Fibroblast of villous mesenchyme (primary cell): Measurements from ENCODE around the gene SLC12A2. TPM values are rescaled to one million over a fixed set of nuclear protein-coding genes. Genes with fewer than 3 reads are reported as not detected.

ENCODE experiments used
- DNase-seq: peaks from one replicate; pipeline ENCODE4 v3.0.0-alpha.2; 2010; ENCODE audit warnings: low read depth
- H3K4me3 ChIP-seq: 2 replicates; pipeline ENCODE4 v1.5.1; 2011; ENCODE audit warnings: low read depth, mild to moderate bottlenecking, low read length
- total RNA-seq: library from RNA; depleted of rRNA; stranded (reverse); fragments of >200 nt; gene quantifications from 2 replicates; pipeline ENCODE4 v1.2.3, GENCODE V29; 2012
- TF ChIP-seq, protein P1 (sequence below): IDR thresholded peaks from 2 replicates; pipeline ENCODE4 v1.5.1; 2012; ENCODE audit warnings: low read depth, mild to moderate bottlenecking, low read length; ENCODE audit not compliant: insufficient read depth

The SLC12A2 gene
- total RNA-seq, 1 donor, result 37.1 TPM

DNA sequence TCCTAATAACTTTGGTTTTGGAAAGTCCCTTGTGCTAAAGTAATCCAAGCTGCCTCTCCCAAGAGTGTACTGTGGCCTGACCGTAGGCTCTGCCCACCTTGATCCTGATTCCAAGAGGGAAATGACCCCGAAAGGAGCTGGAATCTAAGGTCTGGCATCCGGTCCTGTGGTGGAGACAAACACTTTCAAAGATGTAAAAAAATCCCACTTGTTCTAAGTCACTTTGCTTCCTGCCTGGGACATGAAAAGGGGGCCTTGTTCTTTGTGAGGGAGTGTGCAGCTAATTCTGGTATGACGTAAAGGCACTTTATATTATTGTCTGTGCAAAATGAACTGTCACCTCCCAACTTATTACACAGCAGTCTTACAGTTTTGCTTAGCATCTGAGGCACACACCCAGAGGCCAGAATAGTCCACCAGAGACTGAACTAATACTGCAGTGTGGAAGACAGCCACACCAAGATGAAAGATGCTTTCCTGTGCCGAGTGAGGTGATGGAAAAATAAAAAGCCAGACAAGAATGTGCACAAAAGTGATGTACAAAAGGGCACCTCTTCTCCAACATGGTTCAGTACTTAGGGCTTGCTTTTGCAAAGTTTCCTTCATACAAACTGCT, 128.7 kb downstream of the SLC12A2 start:
- no peak for DNase-seq
- H3K4me3 ChIP-seq, result no peak overlapping the region
- TF ChIP-seq, protein P1, sequence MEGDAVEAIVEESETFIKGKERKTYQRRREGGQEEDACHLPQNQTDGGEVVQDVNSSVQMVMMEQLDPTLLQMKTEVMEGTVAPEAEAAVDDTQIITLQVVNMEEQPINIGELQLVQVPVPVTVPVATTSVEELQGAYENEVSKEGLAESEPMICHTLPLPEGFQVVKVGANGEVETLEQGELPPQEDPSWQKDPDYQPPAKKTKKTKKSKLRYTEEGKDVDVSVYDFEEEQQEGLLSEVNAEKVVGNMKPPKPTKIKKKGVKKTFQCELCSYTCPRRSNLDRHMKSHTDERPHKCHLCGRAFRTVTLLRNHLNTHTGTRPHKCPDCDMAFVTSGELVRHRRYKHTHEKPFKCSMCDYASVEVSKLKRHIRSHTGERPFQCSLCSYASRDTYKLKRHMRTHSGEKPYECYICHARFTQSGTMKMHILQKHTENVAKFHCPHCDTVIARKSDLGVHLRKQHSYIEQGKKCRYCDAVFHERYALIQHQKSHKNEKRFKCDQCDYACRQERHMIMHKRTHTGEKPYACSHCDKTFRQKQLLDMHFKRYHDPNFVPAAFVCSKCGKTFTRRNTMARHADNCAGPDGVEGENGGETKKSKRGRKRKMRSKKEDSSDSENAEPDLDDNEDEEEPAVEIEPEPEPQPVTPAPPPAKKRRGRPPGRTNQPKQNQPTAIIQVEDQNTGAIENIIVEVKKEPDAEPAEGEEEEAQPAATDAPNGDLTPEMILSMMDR, result no peak

DNA sequence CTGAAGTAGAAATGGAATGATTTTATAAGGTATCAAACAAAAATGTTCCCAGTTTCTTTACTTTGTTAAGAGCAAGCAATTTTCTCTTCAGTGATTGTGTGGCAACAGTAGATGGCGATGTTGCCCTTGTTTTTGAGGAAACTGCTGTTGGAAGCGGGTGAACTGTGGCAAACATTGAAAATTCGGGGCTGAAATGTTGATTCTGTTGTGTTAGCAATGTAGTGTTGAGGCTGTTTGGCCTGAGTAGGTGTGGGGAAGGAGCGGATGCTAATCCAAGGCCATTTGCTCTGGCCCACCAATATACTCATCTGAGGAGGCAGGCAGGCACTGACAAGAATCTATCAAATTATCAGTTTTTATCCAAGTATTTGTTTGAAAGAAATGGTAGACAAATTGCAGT, 129.8 kb downstream of the SLC12A2 start:
- peak; percentile 76 for DNase-seq
- no peak overlapping the region for H3K4me3 ChIP-seq
- TF ChIP-seq, protein P1, result peak; percentile 85

DNA sequence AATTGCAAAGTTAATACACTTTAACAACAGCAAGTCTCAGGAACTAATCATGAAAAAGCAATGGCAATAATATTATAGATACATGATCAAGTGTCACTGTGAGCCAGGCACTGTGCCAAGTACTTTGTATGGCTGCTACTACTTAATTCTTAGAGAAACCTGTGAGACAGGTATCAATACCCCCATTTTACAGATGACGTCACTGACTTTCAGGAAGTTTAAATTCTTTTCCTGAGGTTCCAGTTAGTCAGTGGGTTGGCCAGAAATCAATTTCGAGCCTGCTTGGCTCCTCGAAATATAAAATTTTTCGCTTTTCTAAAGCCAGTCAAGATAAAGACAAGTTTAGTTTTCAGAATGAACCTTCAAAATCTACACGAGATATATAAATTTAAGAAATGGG, 130.3 kb downstream of the SLC12A2 start:
- TF ChIP-seq, protein P1, result no peak
- H3K4me3 ChIP-seq, result no peak overlapping the region
- no peak for DNase-seq

DNA sequence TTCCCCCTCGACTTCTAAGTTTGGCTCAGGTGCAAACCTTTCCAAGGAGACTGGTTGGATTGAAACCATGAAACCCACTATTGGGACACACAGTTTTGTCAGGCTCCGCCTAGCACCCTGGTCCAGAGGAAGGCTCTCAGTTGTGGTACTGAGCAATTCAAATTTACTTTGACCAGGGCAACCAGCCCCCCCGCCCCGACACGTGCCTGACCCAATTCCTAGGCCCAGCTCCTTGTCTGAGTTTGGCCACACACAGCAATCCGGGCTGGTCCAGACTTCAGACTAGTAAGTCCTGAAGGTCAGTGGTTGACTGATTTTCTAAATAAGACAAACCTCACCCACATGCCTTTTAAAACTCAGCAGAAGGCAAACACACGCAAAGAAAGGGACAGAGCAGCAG, 132.7 kb downstream of the SLC12A2 start:
- TF ChIP-seq, protein P1, result no peak
- no peak overlapping the region for H3K4me3 ChIP-seq
- DNase-seq, result no peak

DNA sequence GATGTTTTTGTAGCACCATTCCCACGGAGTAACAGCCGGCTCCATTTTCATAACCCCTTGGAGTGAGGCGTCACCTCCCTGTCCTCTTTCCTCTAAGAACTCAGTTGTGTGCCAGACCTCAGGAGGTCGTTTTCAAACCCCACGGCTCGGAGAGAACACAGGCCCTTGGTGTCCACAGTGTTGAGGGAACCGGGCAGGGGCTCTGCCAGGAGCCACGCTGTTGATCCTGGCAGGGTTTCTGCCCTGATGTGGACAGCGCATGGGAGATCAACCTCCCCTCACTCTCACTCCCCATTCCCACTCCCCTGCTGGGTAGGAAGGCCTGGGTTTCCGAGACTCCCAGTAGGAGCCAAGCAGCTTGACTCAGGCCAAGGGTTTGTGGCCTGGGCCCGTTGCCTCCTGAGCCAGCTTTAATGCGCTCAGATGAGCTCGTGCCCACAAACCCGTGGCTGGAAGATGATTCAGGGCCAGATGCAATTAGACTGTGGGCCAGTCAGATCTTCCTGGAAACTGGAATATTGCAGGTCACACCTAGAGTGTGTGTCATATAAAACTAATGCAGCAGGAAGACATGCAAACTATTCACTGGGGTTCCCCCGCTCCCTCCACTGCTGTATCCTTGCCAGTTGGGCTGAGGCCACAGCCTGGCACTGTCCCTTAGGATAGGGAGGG, 133.4 kb downstream of the SLC12A2 start:
- no peak overlapping the region for H3K4me3 ChIP-seq
- DNase-seq, result no peak
- TF ChIP-seq, protein P1, result no peak

DNA sequence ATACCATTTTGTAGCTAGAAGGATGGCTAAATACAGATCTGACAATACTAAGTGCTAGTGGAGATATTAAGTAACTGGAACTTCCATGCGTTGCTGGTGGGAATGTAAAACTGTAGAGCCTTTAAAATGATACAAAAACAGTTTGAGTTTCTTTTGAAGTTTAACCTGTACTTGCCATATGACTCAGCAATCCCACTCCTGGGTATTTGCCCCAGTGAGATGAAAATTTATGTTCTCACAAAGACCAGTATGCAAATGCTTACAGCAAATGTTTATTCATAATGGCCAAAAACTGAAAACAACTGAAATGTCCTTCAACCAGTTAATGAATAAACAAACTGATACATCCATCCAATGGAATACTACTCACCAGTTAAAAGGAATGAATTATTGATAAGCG, 137.3 kb downstream of the SLC12A2 start:
- no peak overlapping the region for H3K4me3 ChIP-seq
- TF ChIP-seq, protein P1, result no peak

More for the DNA sequence above, 137.3 kb downstream of the SLC12A2 start:
- no peak for DNase-seq
